Liver (tissue), 9 donors: Measurements from ENCODE around the gene CENPU. TPM values are rescaled to one million over a fixed set of nuclear protein-coding genes. Genes with fewer than 3 reads are reported as not detected.

Source experiments
- DNase-seq: peaks from one replicate; pipeline ENCODE4 v3.0.0-alpha.2; 2017; ENCODE audit warnings: low spot score
- H3K27ac ChIP-seq, 2 donors: one replicate each; pipeline ENCODE4 v1.7.0; 2013; ENCODE audit warnings: inconsistent platforms in 2 of 2, low read length in 2 of 2, control low read depth in 1 of 2, low read depth in 1 of 2, mild to moderate bottlenecking in 1 of 2
- H3K27me3 ChIP-seq, 4 donors: one replicate each; pipeline versions ENCODE4 v1.6.1 to v1.7.0; 2013; ENCODE audit warnings: low read length in 3 of 4, inconsistent platforms in 1 of 4, mild to moderate bottlenecking in 1 of 4, moderate library complexity in 1 of 4; ENCODE audit not compliant: control insufficient read depth in 4 of 4, insufficient read depth in 4 of 4
- H3K36me3 ChIP-seq, 4 donors: one replicate each; pipeline versions ENCODE4 v1.6.1 to v1.7.0; 2013; ENCODE audit warnings: low read length in 3 of 4, mild to moderate bottlenecking in 3 of 4, low read depth in 1 of 4, moderate library complexity in 1 of 4; ENCODE audit not compliant: control insufficient read depth in 4 of 4, insufficient read depth in 3 of 4
- H3K4me1 ChIP-seq, 4 donors: one replicate each; pipeline versions ENCODE4 v1.6.1 to v1.7.0; 2013; ENCODE audit warnings: low read length in 3 of 4, mild to moderate bottlenecking in 3 of 4, moderate library complexity in 1 of 4; ENCODE audit not compliant: control insufficient read depth in 4 of 4, insufficient read depth in 4 of 4
- H3K4me3 ChIP-seq, 3 donors: one replicate each; pipeline versions ENCODE4 v1.6.1 to v1.7.0; 2013; ENCODE audit warnings: low read length in 3 of 3, control low read depth in 1 of 3, low read depth in 1 of 3, mild to moderate bottlenecking in 1 of 3
- H3K9ac ChIP-seq, 2 donors: one replicate each; pipeline ENCODE4 v1.7.0; 2013; ENCODE audit warnings: low read length in 2 of 2, mild to moderate bottlenecking in 2 of 2, moderate library complexity in 2 of 2, control low read depth in 1 of 2, low read depth in 1 of 2
- H3K9me3 ChIP-seq, 4 donors: one replicate each; pipeline versions ENCODE4 v1.6.1 to v1.7.0; 2013; ENCODE audit warnings: low read length in 3 of 4; ENCODE audit not compliant: control insufficient read depth in 4 of 4
- EGR1 ChIP-seq, 2 donors: IDR thresholded peaks; 2 replicates each; pipeline ENCODE4 v1.6.1; 2016 to 2018; ENCODE audit warnings: antibody characterized with exemption in 2 of 2, low read depth in 2 of 2
- FOXA1 ChIP-seq: IDR thresholded peaks from 2 replicates; pipeline ENCODE4 v1.6.1; 2016; ENCODE audit warnings: antibody characterized with exemption
- FOXA2 ChIP-seq: IDR thresholded peaks from 2 replicates; pipeline ENCODE4 v1.6.1; 2016; ENCODE audit warnings: antibody characterized with exemption
- GABPA ChIP-seq, 2 donors: IDR thresholded peaks in 1 of 2; conservative IDR thresholded peaks in 1 of 2; 2 replicates each; pipeline ENCODE4 v1.6.1; 2016; ENCODE audit warnings: antibody characterized with exemption in 2 of 2, mild to moderate bottlenecking in 1 of 2, moderate library complexity in 1 of 2
- HNF4A ChIP-seq, 2 donors: conservative IDR thresholded peaks; 2 replicates each; pipeline ENCODE4 v1.6.1; 2016; ENCODE audit warnings: antibody characterized with exemption in 2 of 2, mild to moderate bottlenecking in 2 of 2
- HNF4G ChIP-seq: IDR thresholded peaks from 2 replicates; pipeline ENCODE4 v1.6.1; 2016; ENCODE audit warnings: antibody characterized with exemption
- JUND ChIP-seq, 2 donors: IDR thresholded peaks; 2 replicates each; pipeline ENCODE4 v1.6.1; 2016; ENCODE audit warnings: antibody characterized with exemption in 2 of 2
- NR2F2 ChIP-seq: IDR thresholded peaks from 2 replicates; pipeline ENCODE4 v1.6.1; 2016; ENCODE audit warnings: antibody characterized with exemption
- RAD21 ChIP-seq, 2 donors: IDR thresholded peaks; 2 replicates each; pipeline ENCODE4 v1.6.1; 2016; ENCODE audit warnings: antibody characterized with exemption in 2 of 2, mild to moderate bottlenecking in 2 of 2
- RXRA ChIP-seq, 2 donors: IDR thresholded peaks; 2 replicates each; pipeline ENCODE4 v1.6.1; 2017 to 2018; ENCODE audit warnings: antibody characterized with exemption in 2 of 2, mild to moderate bottlenecking in 1 of 2
- SP1 ChIP-seq: IDR thresholded peaks from 2 replicates; pipeline ENCODE4 v1.6.1; 2018; ENCODE audit warnings: antibody characterized with exemption, mild to moderate bottlenecking
- TAF1 ChIP-seq: conservative IDR thresholded peaks from 2 replicates; pipeline ENCODE4 v1.6.1; 2016; ENCODE audit warnings: antibody characterized with exemption, mild to moderate bottlenecking
- YY1 ChIP-seq: IDR thresholded peaks from 2 replicates; pipeline ENCODE4 v1.6.1; 2016; ENCODE audit warnings: antibody characterized with exemption, mild to moderate bottlenecking
- WGBS: extraction: QIAGEN DNeasy Blood & Tissue Kit; methylation state at CpG from one replicate; pipeline ENCODE4 v1.1.7; 2013; 5-methylcytosine and 5-hydroxymethylcytosine counted together
- polyA plus RNA-seq, 2 donors: library from polyadenylated mRNA; stranded (reverse) in 1 of 2; unstranded in 1 of 2; fragments of 200-250 nt in 1 of 2; fragments of >200 nt in 1 of 2; fragmentation: Nextera tagmentation in 1 of 2; extraction: Ambion mirVana in 1 of 2; gene quantifications; one replicate each; pipeline versions ENCODE4 v1.2.1 to v1.2.3, GENCODE V29; 2013 to 2015
- total RNA-seq, 2 donors: library from RNA; depleted of rRNA; stranded (reverse); fragments of >200 nt; gene quantifications; one replicate each; pipeline ENCODE4 v1.2.3, GENCODE V29; 2014
- TF ChIP-seq, protein P1 (sequence below): IDR thresholded peaks from 2 replicates; pipeline ENCODE4 v1.6.1; 2016; ENCODE audit warnings: antibody characterized with exemption, mild to moderate bottlenecking
- TF ChIP-seq, protein P2 (sequence below): IDR thresholded peaks from 2 replicates; pipeline ENCODE4 v1.6.1; 2016; ENCODE audit warnings: antibody characterized with exemption
- TF ChIP-seq, protein P3 (sequence below): fragments of 150-350 bp; IDR thresholded peaks from 2 replicates; pipeline ENCODE4 v1.5.1; 2017; ENCODE audit warnings: improper control_type of control experiment, low read depth, low read length; ENCODE audit not compliant: missing input control
- TF ChIP-seq, protein P4 (sequence below): IDR thresholded peaks from 2 replicates; pipeline ENCODE4 v1.6.1; 2016; ENCODE audit warnings: antibody characterized with exemption
- TF ChIP-seq, protein P5 (sequence below): IDR thresholded peaks from 2 replicates; pipeline ENCODE4 v1.6.1; 2016; ENCODE audit warnings: antibody characterized with exemption
- donor health status: healthy.
- donor health status: healthy.
- donor health status: healthy.
- donor health status: healthy.
- donor health status: healthy.

Gene CENPU
- total and polyA plus RNA-seq, 4 donors: 1.2 to 22.0 (median 1.8) TPM

DNA sequence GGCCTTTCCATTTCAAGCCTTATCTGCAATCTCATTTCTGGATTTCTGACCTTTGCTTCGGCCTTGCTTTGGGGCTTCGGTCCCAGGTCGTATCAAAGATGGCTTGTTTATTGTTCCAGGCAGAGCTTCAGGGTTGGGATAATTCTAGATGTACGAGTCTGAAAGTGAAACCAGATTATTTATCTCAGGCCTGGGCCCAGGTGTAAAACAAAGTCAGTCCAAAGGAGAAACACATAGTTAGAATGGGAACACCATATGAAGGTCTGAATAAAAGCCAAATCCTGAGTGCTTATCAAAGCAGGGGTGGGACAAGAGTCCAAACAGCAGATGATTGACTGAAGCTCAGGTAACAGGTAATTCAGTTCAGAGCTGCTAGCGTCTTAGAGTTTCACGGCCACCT, 67.2 kb downstream of the CENPU start:
- no peaks in the 10 kb centered on the region for H3K9me3 ChIP-seq
- peaks cover 0 to 11% (median 1%) of the 10 kb centered on the region in 4 donors for H3K4me1 ChIP-seq
- DNase-seq: no peak
- WGBS: 29% methylated on average over 6 of the region's 6 CpGs
- TF ChIP-seq FOXA2 (peak; percentile 87), RXRA (IDR thresholded peaks at IDR 0.05) (peak; percentile 88 to 91), FOXA1 (peak; percentile 88), NR2F2 (peak; percentile 63), YY1 (peak; percentile 88), RAD21 (IDR thresholded peaks at IDR 0.05) (peak; percentile 61 to 65), JUND (IDR thresholded peaks at IDR 0.05) (peak; percentile 66 to 79), HNF4A (conservative IDR thresholded peaks at IDR 0.05) (peak; percentile 97), SP1 (peak; percentile 96), TAF1 (peak; percentile 23), GABPA (IDR thresholded peaks at IDR 0.05 in 1 of 2, conservative IDR thresholded peaks at IDR 0.05 in 1 of 2) (peak in 1 of 2 donors; percentile 24), EGR1 (IDR thresholded peaks at IDR 0.05; ENCODE audit: low read depth in 2 of 2) (peak; percentile 53 to 85), HNF4G (peak; percentile 88)
- TF ChIP-seq, protein P1, sequence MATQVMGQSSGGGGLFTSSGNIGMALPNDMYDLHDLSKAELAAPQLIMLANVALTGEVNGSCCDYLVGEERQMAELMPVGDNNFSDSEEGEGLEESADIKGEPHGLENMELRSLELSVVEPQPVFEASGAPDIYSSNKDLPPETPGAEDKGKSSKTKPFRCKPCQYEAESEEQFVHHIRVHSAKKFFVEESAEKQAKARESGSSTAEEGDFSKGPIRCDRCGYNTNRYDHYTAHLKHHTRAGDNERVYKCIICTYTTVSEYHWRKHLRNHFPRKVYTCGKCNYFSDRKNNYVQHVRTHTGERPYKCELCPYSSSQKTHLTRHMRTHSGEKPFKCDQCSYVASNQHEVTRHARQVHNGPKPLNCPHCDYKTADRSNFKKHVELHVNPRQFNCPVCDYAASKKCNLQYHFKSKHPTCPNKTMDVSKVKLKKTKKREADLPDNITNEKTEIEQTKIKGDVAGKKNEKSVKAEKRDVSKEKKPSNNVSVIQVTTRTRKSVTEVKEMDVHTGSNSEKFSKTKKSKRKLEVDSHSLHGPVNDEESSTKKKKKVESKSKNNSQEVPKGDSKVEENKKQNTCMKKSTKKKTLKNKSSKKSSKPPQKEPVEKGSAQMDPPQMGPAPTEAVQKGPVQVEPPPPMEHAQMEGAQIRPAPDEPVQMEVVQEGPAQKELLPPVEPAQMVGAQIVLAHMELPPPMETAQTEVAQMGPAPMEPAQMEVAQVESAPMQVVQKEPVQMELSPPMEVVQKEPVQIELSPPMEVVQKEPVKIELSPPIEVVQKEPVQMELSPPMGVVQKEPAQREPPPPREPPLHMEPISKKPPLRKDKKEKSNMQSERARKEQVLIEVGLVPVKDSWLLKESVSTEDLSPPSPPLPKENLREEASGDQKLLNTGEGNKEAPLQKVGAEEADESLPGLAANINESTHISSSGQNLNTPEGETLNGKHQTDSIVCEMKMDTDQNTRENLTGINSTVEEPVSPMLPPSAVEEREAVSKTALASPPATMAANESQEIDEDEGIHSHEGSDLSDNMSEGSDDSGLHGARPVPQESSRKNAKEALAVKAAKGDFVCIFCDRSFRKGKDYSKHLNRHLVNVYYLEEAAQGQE: peak; percentile 53
- TF ChIP-seq, protein P2, sequence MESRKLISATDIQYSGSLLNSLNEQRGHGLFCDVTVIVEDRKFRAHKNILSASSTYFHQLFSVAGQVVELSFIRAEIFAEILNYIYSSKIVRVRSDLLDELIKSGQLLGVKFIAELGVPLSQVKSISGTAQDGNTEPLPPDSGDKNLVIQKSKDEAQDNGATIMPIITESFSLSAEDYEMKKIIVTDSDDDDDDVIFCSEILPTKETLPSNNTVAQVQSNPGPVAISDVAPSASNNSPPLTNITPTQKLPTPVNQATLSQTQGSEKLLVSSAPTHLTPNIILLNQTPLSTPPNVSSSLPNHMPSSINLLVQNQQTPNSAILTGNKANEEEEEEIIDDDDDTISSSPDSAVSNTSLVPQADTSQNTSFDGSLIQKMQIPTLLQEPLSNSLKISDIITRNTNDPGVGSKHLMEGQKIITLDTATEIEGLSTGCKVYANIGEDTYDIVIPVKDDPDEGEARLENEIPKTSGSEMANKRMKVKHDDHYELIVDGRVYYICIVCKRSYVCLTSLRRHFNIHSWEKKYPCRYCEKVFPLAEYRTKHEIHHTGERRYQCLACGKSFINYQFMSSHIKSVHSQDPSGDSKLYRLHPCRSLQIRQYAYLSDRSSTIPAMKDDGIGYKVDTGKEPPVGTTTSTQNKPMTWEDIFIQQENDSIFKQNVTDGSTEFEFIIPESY: peak; percentile 75
- TF ChIP-seq, protein P3, sequence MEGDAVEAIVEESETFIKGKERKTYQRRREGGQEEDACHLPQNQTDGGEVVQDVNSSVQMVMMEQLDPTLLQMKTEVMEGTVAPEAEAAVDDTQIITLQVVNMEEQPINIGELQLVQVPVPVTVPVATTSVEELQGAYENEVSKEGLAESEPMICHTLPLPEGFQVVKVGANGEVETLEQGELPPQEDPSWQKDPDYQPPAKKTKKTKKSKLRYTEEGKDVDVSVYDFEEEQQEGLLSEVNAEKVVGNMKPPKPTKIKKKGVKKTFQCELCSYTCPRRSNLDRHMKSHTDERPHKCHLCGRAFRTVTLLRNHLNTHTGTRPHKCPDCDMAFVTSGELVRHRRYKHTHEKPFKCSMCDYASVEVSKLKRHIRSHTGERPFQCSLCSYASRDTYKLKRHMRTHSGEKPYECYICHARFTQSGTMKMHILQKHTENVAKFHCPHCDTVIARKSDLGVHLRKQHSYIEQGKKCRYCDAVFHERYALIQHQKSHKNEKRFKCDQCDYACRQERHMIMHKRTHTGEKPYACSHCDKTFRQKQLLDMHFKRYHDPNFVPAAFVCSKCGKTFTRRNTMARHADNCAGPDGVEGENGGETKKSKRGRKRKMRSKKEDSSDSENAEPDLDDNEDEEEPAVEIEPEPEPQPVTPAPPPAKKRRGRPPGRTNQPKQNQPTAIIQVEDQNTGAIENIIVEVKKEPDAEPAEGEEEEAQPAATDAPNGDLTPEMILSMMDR: no peak
- TF ChIP-seq, protein P4, sequence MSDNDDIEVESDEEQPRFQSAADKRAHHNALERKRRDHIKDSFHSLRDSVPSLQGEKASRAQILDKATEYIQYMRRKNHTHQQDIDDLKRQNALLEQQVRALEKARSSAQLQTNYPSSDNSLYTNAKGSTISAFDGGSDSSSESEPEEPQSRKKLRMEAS: peak; percentile 91
- TF ChIP-seq, protein P5, sequence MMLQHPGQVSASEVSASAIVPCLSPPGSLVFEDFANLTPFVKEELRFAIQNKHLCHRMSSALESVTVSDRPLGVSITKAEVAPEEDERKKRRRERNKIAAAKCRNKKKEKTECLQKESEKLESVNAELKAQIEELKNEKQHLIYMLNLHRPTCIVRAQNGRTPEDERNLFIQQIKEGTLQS: peak; percentile 46
- H3K4me3 ChIP-seq: no peak overlapping the region
- H3K36me3 ChIP-seq: peaks cover 0 to 6% (median 2%) of the 10 kb centered on the region in 4 donors
- no peaks in the 10 kb centered on the region for H3K27me3 ChIP-seq
- H3K9ac ChIP-seq: peak overlapping the region in 1 of 2 donors; percentile 24
- peak overlapping the region; percentile 48 to 80 for H3K27ac ChIP-seq
